Measurements from ENCODE around the gene GARIN5A. TPM values are rescaled to one million over a fixed set of nuclear protein-coding genes. Genes with fewer than 3 reads are reported as not detected.
A peak's percentile ranks its signal among the peaks of the same experiment; 100 is the strongest.

The GARIN5A gene
- total RNA-seq, 3 donors from 2014 or later = 1.7 to 3.0 (median 2.6) TPM

- Histone ChIP-seq H3K36me3 (ENCODE audit: low read depth) (no peaks in the 10 kb centered on the region), H3K9me3 (no peaks in the 10 kb centered on the region), H3K4me1 (ENCODE audit: low read depth) (peaks cover 4% of the 10 kb centered on the region), H3K4me3 (peak within 1 kb of the TSS; percentile 9)
- DNase-seq = no peak
- no peak for TF ChIP-seq CTCF (IDR thresholded peaks at IDR 0.05)
- intact Hi-C loops (cut with DNase I, micrococcal nuclease) = no loop called here
- peak; percentile 6 for ATAC-seq
Measured at GRCh38 chr19:50432221-50433028, 44.2 kb downstream of the GARIN5A start, which contains the start of gene MYBPC2. Gene MYBPC2, plus strand, starts transcription at chr19:50432892. Its CDS starts 62 bp downstream, at chr19:50432954.

GRCh38 chr19:50431343-50432220 lies 45.1 kb downstream of the GARIN5A start:
- peaks cover 4% of the 10 kb centered on the region for H3K4me1 ChIP-seq (ENCODE audit: low read depth)
- H3K9me3 ChIP-seq = no peaks in the 10 kb centered on the region
- intact Hi-C loops (cut with DNase I, micrococcal nuclease) = no loop called here
- TF ChIP-seq CTCF (IDR thresholded peaks at IDR 0.05) = no peak
- no peaks in the 10 kb centered on the region for H3K36me3 ChIP-seq (ENCODE audit: low read depth)
- ATAC-seq = peak; percentile 88
- DNase-seq = peak; percentile 87 to 90 (median 87)
- peak overlapping the region; percentile 9 for H3K4me3 ChIP-seq

- no peak for TF ChIP-seq CTCF (IDR thresholded peaks at IDR 0.05)
- intact Hi-C loops (cut with DNase I, micrococcal nuclease) = no loop called here
- H3K4me1 ChIP-seq (ENCODE audit: low read depth) = peaks cover 4% of the 10 kb centered on the region
- no peaks in the 10 kb centered on the region for H3K36me3 ChIP-seq (ENCODE audit: low read depth)
- ATAC-seq = no peak
- no peak overlapping the region for H3K4me3 ChIP-seq
- no peak for DNase-seq
- H3K9me3 ChIP-seq = no peaks in the 10 kb centered on the region
Measured at GRCh38 chr19:50430888-50431342, 45.7 kb downstream of the GARIN5A start.

GRCh38 chr19:50428772-50429463 lies 47.7 kb downstream of the GARIN5A start:
- ATAC-seq (no peak), DNase-seq (no peak)
- H3K9me3 ChIP-seq = no peaks in the 10 kb centered on the region
- intact Hi-C loops (cut with DNase I, micrococcal nuclease) = no loop called here
- H3K4me3 ChIP-seq = no peak overlapping the region
- TF ChIP-seq CTCF (IDR thresholded peaks at IDR 0.05) = no peak
- peaks cover 4% of the 10 kb centered on the region for H3K4me1 ChIP-seq (ENCODE audit: low read depth)
- no peaks in the 10 kb centered on the region for H3K36me3 ChIP-seq (ENCODE audit: low read depth)

- TF ChIP-seq CTCF (IDR thresholded peaks at IDR 0.05) = no peak
- ATAC-seq (peak; percentile 48), DNase-seq (peak; percentile 79 to 91 (median 82))
- Histone ChIP-seq H3K36me3 (ENCODE audit: low read depth) (no peaks in the 10 kb centered on the region), H3K9me3 (no peaks in the 10 kb centered on the region), H3K4me3 (no peak overlapping the region), H3K4me1 (ENCODE audit: low read depth) (peaks cover 4% of the 10 kb centered on the region)
- intact Hi-C loops (cut with DNase I, micrococcal nuclease) = no loop called here
Measured at GRCh38 chr19:50427997-50428425, 48.6 kb downstream of the GARIN5A start.

Data from mucosa of descending colon (tissue), 3 donors.